ENCODE data around the gene ARFGAP1.
A peak's percentile ranks its signal among the peaks of the same experiment; 100 is the strongest.

Gene ARFGAP1

GRCh38 chr20:63269724-63270123, 2.9 kb upstream of the ARFGAP1 start:
- H3K9me3 ChIP-seq (ENCODE audit: control extremely low read depth in 1 of 5, control insufficient read depth in 4 of 5, insufficient read depth in 2 of 5, low read depth in 1 of 5, low read length in 4 of 5) = no peaks in the 10 kb centered on the region
- H3K4me1 ChIP-seq (ENCODE audit: control extremely low read depth in 1 of 4, control insufficient read depth in 4 of 4, insufficient read depth in 4 of 4, low read length in 3 of 4) = peaks cover 0 to 20% (median 13%) of the 10 kb centered on the region in 4 experiments
- H3K36me3 ChIP-seq (ENCODE audit: control insufficient read depth in 4 of 4, insufficient read depth in 4 of 4, low read length in 3 of 4) = no peaks in the 10 kb centered on the region
- ChIA-PET CTCF (no interaction called here), POLR2A (no interaction called here)
- DNase-seq = no peak
- H3K27ac ChIP-seq (ENCODE audit: insufficient read depth in 1 of 2, low read depth in 1 of 2, low read length in 2 of 2, poor library complexity in 1 of 2, severe bottlenecking in 2 of 2) = no peak overlapping the region
- peaks cover 0 to 36% (median 9%) of the 10 kb centered on the region in 5 experiments for H3K27me3 ChIP-seq (replicated peaks in 2 of 5; ENCODE audit: control insufficient read depth in 4 of 5, insufficient read depth in 5 of 5, low read length in 4 of 5)
- 96% methylated on average over 9 of the region's 9 CpGs for WGBS (ENCODE audit: insufficient coverage)
- H3K4me3 ChIP-seq (ENCODE audit: control insufficient read depth in 1 of 7, extremely low read depth in 1 of 7, insufficient read depth in 4 of 7, low read depth in 2 of 7, low read length in 6 of 7) = no peak overlapping the region

GRCh38 chr20:63270606-63271325, 1.8 kb upstream of the ARFGAP1 start:
- no peaks in the 10 kb centered on the region for H3K9me3 ChIP-seq (ENCODE audit: control extremely low read depth in 1 of 5, control insufficient read depth in 4 of 5, insufficient read depth in 2 of 5, low read depth in 1 of 5, low read length in 4 of 5)
- CTCF ChIA-PET = interaction anchor here (1.0 kb wide), 1 partner anchor 46 kb away, joined by 3 read pairs; no protein-coding TSS in a partner anchor
- peaks cover 0 to 20% (median 14%) of the 10 kb centered on the region in 4 experiments for H3K4me1 ChIP-seq (ENCODE audit: control extremely low read depth in 1 of 4, control insufficient read depth in 4 of 4, insufficient read depth in 4 of 4, low read length in 3 of 4)
- no peak overlapping the region for H3K4me3 ChIP-seq (ENCODE audit: control insufficient read depth in 1 of 7, extremely low read depth in 1 of 7, insufficient read depth in 4 of 7, low read depth in 2 of 7, low read length in 6 of 7)
- POLR2A ChIA-PET = no interaction called here
- no peak overlapping the region for H3K27ac ChIP-seq (ENCODE audit: insufficient read depth in 1 of 2, low read depth in 1 of 2, low read length in 2 of 2, poor library complexity in 1 of 2, severe bottlenecking in 2 of 2)
- 98% methylated on average over 9 of the region's 9 CpGs for WGBS (ENCODE audit: insufficient coverage)
- peaks cover 0 to 4% (median 2%) of the 10 kb centered on the region in 4 experiments for H3K36me3 ChIP-seq (ENCODE audit: control insufficient read depth in 4 of 4, insufficient read depth in 4 of 4, low read length in 3 of 4)
- H3K27me3 ChIP-seq (replicated peaks in 2 of 5; ENCODE audit: control insufficient read depth in 4 of 5, insufficient read depth in 5 of 5, low read length in 4 of 5) = peaks cover 0 to 28% (median 9%) of the 10 kb centered on the region in 5 experiments
- no peak for DNase-seq

GRCh38 chr20:63273059-63273579, 506 bp downstream of the ARFGAP1 start:
- POLR2A ChIA-PET = interaction anchor here (1.1 kb wide), 1 partner anchor 20 kb away, joined by 3 read pairs; no protein-coding TSS in a partner anchor
- Histone ChIP-seq H3K36me3 (ENCODE audit: control insufficient read depth in 4 of 4, insufficient read depth in 4 of 4, low read length in 3 of 4) (peaks cover 0 to 27% (median 22%) of the 10 kb centered on the region in 4 experiments), H3K4me1 (ENCODE audit: control extremely low read depth in 1 of 4, control insufficient read depth in 4 of 4, insufficient read depth in 4 of 4, low read length in 3 of 4) (peaks cover 0 to 20% (median 14%) of the 10 kb centered on the region in 4 experiments), H3K9me3 (ENCODE audit: control extremely low read depth in 1 of 5, control insufficient read depth in 4 of 5, insufficient read depth in 2 of 5, low read depth in 1 of 5, low read length in 4 of 5) (no peaks in the 10 kb centered on the region), H3K27ac (ENCODE audit: insufficient read depth in 1 of 2, low read depth in 1 of 2, low read length in 2 of 2, poor library complexity in 1 of 2, severe bottlenecking in 2 of 2) (peak overlapping the region; percentile 50 to 89), H3K27me3 (replicated peaks in 2 of 5; ENCODE audit: control insufficient read depth in 4 of 5, insufficient read depth in 5 of 5, low read length in 4 of 5) (peaks cover 0 to 15% (median 7%) of the 10 kb centered on the region in 5 experiments), H3K4me3 (ENCODE audit: control insufficient read depth in 1 of 7, extremely low read depth in 1 of 7, insufficient read depth in 4 of 7, low read depth in 2 of 7, low read length in 6 of 7) (peak overlapping the region; percentile 59 to 93 (median 79))
- 0% methylated on average over 13 of the region's 37 CpGs for WGBS (ENCODE audit: insufficient coverage)
- CTCF ChIA-PET = interaction anchor here (1.0 to 1.2 kb wide), 2 partner anchors 16 to 49 kb away, joined by 4 to 6 read pairs; no protein-coding TSS in a partner anchor
- peak in 1 of 3 donors; percentile 21 for DNase-seq

DNA sequence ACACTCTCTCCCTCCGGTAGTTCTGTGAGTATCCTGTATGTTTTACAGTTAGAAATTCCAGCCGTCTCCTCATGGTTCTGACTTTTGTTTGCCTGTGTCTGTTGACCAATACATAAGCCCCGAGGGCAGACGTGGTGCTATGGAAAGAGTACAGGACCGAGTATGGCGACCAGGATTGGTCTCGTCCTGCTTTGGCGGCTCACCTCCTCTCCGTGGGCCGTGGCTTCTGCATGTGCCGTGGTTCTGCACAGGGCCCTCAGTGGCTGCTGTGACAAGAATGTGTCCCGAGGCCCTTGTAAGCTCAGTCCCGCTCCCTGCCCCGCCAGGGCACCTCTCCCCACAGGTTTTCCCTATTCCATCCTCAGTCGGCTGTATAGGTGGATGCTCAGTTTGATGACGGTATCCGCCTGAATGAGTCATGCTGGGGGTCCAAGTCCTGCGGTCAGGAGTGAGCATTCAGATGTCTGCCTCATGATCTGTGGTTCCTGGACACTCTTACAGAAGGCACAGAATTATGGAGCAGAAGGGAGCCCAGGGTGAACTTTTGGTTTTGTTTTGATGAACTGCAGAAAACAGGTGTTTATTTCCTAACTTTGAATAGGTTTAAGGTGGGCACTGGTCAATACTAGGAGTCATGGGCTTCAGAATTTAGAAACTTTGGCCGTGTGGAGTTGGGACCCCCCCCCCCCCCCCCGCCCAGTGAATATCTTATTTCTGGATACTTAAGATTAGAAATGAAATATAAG, 1.2 kb downstream of the ARFGAP1 start:
- ChIA-PET POLR2A (no interaction called here), CTCF (interaction anchor here (1.0 kb wide), 1 partner anchor 15 kb away, joined by 4 read pairs; no protein-coding TSS in a partner anchor)
- Histone ChIP-seq H3K27me3 (replicated peaks in 2 of 5; ENCODE audit: control insufficient read depth in 4 of 5, insufficient read depth in 5 of 5, low read length in 4 of 5) (peaks cover 0 to 8% (median 4%) of the 10 kb centered on the region in 5 experiments), H3K4me1 (ENCODE audit: control extremely low read depth in 1 of 4, control insufficient read depth in 4 of 4, insufficient read depth in 4 of 4, low read length in 3 of 4) (peaks cover 0 to 20% (median 14%) of the 10 kb centered on the region in 4 experiments), H3K4me3 (ENCODE audit: control insufficient read depth in 1 of 7, extremely low read depth in 1 of 7, insufficient read depth in 4 of 7, low read depth in 2 of 7, low read length in 6 of 7) (peak overlapping the region in 6 of 7 experiments; percentile 70 to 93 (median 82)), H3K9me3 (ENCODE audit: control extremely low read depth in 1 of 5, control insufficient read depth in 4 of 5, insufficient read depth in 2 of 5, low read depth in 1 of 5, low read length in 4 of 5) (no peaks in the 10 kb centered on the region), H3K36me3 (ENCODE audit: control insufficient read depth in 4 of 4, insufficient read depth in 4 of 4, low read length in 3 of 4) (peaks cover 0 to 34% (median 25%) of the 10 kb centered on the region in 4 experiments), H3K27ac (ENCODE audit: insufficient read depth in 1 of 2, low read depth in 1 of 2, low read length in 2 of 2, poor library complexity in 1 of 2, severe bottlenecking in 2 of 2) (peak overlapping the region in 1 of 2 experiments; percentile 89)
- WGBS (ENCODE audit: insufficient coverage) = 53% methylated on average over 17 of the region's 20 CpGs
- DNase-seq = no peak

DNA sequence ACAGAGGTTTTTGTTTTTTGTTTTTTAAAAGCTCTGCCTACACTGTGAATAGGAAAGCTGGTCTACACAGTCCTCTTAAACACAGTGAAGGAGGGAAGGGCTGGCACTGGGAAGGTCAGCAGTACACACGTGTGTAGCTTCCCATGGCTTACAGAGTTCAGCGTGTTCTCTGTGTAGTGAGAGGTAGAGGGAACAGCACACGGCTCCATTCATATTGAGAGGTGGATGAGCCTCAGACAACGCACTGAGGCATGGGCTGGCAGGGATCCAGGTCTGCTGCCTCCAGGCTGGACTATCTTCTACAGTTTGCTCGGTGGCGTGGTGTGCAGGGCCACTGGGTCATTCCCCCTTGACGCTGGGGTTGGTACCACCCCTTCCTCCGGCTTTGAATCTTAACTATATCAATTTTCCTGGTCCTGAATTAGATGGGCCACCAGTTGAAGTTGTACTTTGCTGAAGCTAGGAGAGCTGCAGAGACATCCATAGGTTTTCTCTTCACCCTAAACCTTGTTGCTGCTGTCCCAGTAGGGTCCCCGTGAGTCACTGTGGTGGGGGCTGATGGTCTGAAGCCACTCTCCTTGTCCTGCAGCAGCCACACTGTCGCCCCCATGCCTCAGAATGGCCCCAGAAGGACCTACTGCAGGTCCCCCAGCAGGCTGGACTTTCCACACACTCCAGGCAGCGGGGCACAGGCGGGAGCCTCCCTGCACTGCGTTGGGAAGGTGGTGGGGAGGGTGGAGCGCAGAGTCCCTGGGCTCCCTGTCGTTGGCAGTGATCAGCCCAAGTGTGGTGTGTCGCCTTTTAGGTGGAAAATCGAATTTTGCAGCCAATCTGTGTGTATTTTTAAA, 2.0 kb downstream of the ARFGAP1 start:
- POLR2A ChIA-PET = no interaction called here
- Histone ChIP-seq H3K36me3 (ENCODE audit: control insufficient read depth in 4 of 4, insufficient read depth in 4 of 4, low read length in 3 of 4) (peaks cover 0 to 39% (median 30%) of the 10 kb centered on the region in 4 experiments), H3K4me1 (ENCODE audit: control extremely low read depth in 1 of 4, control insufficient read depth in 4 of 4, insufficient read depth in 4 of 4, low read length in 3 of 4) (peaks cover 0 to 20% (median 14%) of the 10 kb centered on the region in 4 experiments), H3K27ac (ENCODE audit: insufficient read depth in 1 of 2, low read depth in 1 of 2, low read length in 2 of 2, poor library complexity in 1 of 2, severe bottlenecking in 2 of 2) (no peak overlapping the region), H3K4me3 (ENCODE audit: control insufficient read depth in 1 of 7, extremely low read depth in 1 of 7, insufficient read depth in 4 of 7, low read depth in 2 of 7, low read length in 6 of 7) (no peak overlapping the region), H3K9me3 (ENCODE audit: control extremely low read depth in 1 of 5, control insufficient read depth in 4 of 5, insufficient read depth in 2 of 5, low read depth in 1 of 5, low read length in 4 of 5) (no peaks in the 10 kb centered on the region), H3K27me3 (replicated peaks in 2 of 5; ENCODE audit: control insufficient read depth in 4 of 5, insufficient read depth in 5 of 5, low read length in 4 of 5) (peaks cover 0 to 6% (median 0%) of the 10 kb centered on the region in 5 experiments)
- 96% methylated on average over 10 of the region's 17 CpGs for WGBS (ENCODE audit: insufficient coverage)
- CTCF ChIA-PET = no interaction called here
- DNase-seq = no peak

- Histone ChIP-seq H3K4me1 (ENCODE audit: control extremely low read depth in 1 of 4, control insufficient read depth in 4 of 4, insufficient read depth in 4 of 4, low read length in 3 of 4) (peaks cover 0 to 20% (median 14%) of the 10 kb centered on the region in 4 experiments), H3K27me3 (replicated peaks in 2 of 5; ENCODE audit: control insufficient read depth in 4 of 5, insufficient read depth in 5 of 5, low read length in 4 of 5) (no peaks in the 10 kb centered on the region), H3K4me3 (ENCODE audit: control insufficient read depth in 1 of 7, extremely low read depth in 1 of 7, insufficient read depth in 4 of 7, low read depth in 2 of 7, low read length in 6 of 7) (no peak overlapping the region), H3K36me3 (ENCODE audit: control insufficient read depth in 4 of 4, insufficient read depth in 4 of 4, low read length in 3 of 4) (peaks cover 0 to 47% (median 34%) of the 10 kb centered on the region in 4 experiments), H3K9me3 (ENCODE audit: control extremely low read depth in 1 of 5, control insufficient read depth in 4 of 5, insufficient read depth in 2 of 5, low read depth in 1 of 5, low read length in 4 of 5) (no peaks in the 10 kb centered on the region), H3K27ac (ENCODE audit: insufficient read depth in 1 of 2, low read depth in 1 of 2, low read length in 2 of 2, poor library complexity in 1 of 2, severe bottlenecking in 2 of 2) (no peak overlapping the region)
- no peak for DNase-seq
- ChIA-PET POLR2A (no interaction called here), CTCF (no interaction called here)
- WGBS (ENCODE audit: insufficient coverage) = 97% methylated on average over 18 of the region's 18 CpGs
These were observed 3.2 kb downstream of the ARFGAP1 start for GRCh38 chr20:63275825-63276224.
